Left forelimb (tissue), 1 donor: ENCODE data around the gene MAGEA4.
"Not testable (repeated sequence)": the region's sequence is repeated elsewhere in the genome, so short reads cannot be mapped to it uniquely, and the experiment has no call there.

Experiments used
- DNase-seq: peaks from one replicate; pipeline ENCODE4 v3.0.0-alpha.2; 2018; ENCODE audit warnings: low spot score

Gene MAGEA4, protein sequence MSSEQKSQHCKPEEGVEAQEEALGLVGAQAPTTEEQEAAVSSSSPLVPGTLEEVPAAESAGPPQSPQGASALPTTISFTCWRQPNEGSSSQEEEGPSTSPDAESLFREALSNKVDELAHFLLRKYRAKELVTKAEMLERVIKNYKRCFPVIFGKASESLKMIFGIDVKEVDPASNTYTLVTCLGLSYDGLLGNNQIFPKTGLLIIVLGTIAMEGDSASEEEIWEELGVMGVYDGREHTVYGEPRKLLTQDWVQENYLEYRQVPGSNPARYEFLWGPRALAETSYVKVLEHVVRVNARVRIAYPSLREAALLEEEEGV

DNA sequence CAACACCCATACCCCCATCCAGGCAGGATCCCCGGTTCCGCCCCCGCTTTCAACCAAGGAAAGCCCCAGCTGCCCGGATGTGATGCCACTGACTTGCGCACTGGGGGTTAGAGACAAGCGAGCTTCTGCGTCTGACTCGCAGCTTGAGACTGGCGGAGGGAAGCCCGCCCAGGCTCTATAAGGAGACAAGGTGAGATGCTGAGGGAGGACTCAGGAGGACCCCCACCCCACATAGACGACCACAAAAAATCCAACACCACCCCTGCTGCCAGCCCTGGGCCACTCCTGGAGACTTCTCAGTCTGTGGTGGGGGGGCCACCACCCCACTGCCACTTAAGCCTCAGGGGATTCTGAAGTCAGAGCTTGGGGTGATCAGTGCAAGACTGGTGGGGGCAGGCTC, at the start of gene MAGEA4:
MAGEA4 (plus strand) TSS at position 110 of the 400 bp plus-strand sequence. CDS start 10,776 bp downstream, outside the sequence.
- no peak for DNase-seq

DNA sequence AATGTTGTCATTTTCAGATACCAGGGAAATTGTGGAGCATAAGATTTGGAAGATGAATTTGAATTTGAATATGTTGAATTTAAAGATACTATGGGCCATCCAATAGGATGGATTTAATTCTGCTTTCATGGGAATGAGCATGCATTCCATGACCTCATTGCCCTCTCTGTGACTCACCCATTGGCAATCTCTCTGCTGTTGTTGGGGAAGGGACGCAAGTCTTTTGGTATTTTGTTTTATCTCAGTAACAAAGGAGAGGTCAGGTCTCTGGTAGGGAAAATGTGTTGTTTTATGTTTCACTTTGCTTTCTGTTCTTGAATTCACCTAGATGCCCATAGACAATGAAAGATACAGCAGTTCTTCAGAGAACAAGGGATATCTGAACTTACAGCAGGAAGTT, 42.1 kb upstream of the MAGEA4 start:
- DNase-seq = no peak

DNA sequence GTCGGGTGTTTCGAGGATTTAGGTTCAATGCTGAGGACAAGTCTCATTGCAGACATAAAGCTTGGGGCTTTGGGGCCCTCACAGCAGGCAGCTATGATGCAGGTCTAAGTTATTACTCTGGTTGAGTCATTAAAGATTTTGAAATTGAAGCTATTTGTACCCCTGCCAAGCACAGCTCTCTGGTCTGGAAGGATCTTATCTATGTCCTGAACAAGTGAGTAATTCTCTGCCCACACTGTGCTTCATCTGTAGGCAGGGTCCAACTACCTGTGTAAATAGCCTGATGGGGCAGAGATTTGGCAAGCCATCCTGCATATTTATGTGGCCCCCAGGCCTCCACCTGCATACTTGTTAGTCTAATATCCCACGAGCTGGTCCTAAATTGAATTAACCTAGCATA, 41.4 kb upstream of the MAGEA4 start:
- DNase-seq = no peak

DNA sequence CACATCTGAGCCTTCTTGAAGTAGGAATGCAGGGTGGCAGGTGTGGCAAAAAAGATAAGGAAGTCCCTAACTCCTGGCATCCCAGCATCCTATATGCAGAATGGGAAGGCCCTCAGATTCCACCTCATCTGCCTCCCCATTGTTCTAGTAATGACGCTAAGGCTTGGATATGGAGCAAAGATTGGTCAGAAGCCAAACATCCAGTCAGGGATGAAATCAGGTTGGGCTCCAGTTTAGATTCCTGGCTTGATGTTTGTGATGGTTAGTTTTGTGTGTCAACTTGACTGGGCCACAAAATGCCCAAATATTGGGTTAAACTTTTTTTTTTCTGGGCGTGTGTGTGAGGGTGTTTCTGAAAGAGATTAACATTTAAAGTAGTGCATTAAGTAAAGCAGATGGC, 39.6 kb upstream of the MAGEA4 start:
- DNase-seq = no peak

DNA sequence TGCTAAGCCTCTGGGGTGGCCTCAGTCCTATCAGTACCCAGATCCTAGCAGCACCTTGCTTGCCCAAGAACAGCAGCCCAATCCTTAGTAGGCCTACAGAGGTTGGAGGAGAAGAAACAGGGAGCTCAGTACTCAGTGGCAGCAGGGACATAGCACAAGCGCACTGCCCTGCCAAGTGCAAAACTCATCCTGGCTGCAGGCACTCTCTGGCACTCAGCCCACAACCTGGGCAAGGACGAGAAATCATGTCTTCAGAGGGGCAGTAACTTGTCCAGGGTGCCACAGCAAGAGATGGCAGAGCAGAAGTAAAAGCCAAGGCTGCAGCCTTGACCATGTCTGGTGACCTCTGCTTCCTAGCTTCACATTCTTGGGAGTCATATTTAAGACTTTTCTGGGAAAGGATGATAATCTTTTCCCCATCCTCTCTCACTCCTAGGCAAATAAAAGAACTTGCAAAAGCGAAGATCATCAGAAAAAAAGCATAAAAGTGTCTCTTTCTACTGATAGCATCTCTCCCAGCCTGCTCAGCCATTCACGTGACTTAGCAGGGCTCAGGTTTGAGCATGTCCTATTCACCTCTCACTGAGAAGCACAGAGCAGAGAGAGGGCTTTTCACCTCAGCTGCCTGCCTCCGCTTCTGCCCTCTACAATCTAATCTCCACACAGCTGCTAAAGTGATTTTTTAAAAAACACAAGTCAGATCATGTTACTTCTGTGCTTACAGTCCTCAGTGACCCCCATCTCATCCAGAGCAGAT, 37.2 kb upstream of the MAGEA4 start:
- no peak for DNase-seq

DNA sequence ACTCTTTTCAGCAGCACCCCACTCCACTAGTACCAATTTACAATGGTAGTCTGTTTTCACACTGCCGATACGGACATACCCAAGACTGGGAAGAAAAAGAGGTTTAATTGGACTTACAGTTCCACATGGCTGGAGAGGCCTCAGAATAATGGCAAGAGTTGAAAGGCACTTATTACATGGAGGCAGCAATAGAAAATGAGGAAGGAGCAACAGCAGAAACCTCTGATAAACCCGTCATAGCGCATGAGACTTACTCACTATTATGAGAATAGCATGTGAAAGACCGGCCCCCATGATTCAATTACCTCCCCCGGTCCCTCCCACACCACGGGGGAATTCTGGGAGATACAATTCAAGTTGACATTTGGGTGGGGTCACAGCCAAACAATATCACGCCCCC, 34.1 kb upstream of the MAGEA4 start:
- DNase-seq = no peak

DNA sequence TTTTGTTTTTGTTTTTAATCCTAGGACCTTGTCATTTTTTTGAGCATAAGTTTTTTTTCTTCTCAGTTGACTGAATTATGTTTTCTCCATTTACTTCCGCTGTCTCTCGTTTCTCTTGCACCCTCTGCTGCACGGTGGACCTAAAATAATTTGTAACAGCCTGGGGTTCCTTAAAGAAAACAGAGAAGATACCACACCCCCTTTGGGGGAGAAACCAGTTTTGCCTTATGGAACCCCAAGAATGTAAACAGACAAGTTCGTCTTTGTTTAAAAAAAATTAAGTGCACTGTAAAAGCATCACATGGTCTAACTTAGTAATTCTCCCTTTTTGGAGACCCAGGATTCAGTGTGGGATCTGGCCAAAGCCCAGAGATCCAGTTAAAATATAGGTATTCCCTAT, 32.8 kb upstream of the MAGEA4 start:
- DNase-seq = no peak

DNA sequence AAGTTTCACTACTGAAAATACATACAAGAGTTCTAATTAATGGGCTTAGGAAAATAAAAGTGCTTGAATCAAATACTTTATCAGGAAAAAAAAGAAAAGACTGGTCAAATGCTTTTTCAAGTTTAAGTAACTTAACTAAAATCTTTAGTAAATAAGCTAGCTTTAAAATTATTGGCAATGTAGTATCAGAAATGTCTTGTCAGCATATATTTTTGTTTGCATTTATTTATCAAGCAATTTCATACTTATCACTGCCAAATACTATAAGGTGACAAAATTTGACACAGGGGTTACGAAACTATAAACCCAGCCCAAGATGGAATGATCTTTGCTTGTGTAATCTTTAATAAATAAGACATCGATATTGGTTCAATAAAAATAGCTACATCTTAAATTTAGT, 31.8 kb upstream of the MAGEA4 start:
- DNase-seq = no peak

DNA sequence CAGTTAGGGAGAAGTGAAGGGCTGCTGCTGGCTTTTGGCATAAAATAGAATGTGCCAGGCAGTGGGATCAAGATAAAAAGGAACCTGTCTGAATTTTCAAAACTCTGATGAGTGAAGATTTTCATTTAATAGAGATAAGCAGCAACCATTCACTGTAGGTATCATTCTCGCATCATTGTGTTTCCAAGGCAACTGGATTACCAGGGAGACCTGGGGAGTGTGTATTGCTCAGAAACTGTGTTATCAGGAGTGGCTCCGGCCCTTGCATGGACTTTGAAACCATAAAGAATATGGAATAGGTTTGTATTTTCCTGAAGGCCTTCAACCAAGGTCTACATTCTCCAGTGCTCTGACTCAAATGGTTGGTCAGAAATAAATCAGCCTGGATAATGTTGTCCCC, 23.3 kb upstream of the MAGEA4 start:
- DNase-seq = no peak

DNA sequence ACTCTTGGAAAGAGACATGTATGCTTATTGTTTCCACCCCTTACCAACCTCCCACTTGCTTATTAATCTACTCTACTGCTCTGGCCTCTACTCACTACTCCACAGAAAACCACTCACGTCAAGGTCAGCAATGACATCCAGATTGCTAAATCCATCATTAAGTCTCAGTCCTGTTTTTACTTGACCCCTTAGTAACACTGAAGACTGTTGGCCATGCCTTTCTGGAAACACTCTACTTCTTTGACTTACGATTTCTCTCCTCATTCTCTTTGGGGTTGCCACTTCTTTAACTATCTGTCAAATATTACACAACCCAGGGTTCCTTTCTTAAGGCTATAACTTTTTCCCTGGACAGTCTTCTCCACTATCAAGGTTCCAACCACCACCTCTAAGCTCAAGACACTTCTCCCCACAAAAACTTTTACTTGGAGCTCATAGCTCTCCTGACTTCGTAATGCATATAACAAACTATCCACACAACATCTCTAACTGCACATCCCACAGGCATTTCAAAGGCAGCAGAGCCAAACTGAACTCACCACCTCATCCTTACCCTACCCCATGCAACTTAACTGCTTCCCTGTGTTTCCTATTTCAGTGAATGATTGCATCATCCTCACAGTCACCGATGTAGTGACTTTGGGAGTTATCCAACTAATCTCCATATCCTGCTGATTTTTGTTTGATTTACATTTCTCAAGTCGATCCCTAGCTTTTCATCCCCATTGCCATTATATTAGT, 15.8 kb upstream of the MAGEA4 start:
- DNase-seq = no peak

DNA sequence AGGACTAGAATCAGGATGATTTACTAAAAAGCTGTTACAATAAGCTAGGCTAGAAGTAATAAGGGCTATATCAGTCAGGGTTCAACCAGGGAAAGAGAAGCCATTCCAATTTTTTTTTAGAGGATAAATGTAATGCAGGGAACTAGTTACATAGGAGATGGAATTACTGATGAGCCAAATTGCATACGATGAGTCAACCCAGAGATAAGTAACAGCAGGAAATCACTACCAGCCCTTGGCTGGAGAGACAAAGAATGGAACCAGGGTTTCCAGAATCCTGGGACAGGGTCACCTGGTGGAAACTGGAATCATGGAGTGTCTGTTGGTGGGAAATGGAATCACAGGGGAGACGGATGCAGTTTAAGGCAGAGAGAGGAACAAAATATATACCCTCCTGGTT, 13.1 kb upstream of the MAGEA4 start:
- DNase-seq = no peak

DNA sequence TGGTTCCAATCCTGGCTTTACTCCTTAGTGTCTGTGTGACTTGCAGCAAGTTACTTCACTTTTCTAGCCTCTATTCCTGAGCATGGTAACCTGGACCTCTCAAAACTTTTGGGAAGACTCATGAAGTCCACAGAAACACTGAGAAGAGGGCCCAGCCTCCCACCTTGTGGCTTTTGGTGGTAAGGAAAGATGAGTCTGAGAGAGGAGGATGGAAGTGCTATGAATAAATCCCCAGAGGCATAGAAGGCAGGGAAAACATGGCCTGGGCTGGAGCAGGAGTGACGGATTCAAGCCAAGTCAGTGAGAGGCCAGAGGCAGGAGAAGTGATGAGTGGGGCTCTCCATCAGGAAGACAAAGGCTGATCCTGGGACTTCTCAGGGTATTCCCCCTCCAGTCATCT, 10.9 kb upstream of the MAGEA4 start:
- no peak for DNase-seq

DNA sequence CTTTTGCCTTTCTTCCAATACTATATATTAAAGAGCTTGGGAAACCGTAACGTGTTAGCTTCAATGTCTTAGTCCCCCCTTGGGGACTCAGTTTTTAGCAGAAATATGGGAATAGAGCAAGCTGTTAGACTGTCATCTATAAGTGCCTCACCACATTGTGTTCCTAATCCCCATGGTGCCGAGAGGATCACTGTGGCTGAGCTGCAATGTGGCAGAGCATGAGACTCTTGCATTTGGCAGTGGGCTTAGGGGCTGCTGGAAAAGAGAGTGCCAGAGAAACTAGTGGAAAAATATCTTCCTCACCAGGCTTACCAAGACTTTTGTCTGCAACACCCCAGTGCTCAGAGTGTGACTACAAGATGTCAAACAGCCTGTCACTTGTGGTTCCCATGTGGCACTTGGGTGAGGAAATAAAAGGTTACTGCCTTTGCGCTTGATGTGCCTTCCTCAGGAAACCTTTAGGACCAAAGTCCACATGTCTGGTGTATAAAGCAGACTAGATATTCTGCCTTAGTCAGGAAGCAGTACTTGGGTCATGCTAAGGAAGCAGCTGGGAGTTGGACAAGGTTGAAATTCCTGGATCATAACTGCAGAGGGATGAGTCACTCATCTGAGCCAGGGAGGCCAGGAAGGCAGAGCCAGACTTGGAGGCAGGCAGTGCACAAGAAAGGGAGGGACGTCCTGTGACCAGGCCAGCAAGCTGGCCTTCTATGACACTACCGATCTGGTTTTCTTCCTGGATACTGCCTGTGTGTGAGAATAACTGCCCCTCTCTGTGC, 9.7 kb upstream of the MAGEA4 start:
- no peak for DNase-seq

DNA sequence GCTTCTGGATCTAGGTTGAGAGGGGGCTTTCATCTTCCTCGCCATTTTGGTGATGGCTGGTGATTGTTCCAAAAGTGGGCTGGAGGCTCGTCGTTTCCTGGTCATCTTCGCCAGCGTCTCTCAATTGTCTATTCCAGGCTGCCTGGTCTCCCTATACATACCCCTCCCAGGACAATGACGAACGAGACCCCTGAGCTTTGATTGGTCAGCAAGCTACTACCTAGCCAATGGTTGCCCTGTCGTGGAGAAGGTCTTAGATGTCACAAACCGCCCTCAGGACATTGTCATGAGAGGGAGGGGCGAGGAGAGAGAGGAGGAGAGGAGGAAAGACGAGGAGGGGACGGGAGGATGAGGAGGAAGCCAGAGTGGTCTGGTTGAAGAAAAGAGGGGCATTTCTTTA, 7.7 kb upstream of the MAGEA4 start:
- no peak for DNase-seq

DNA sequence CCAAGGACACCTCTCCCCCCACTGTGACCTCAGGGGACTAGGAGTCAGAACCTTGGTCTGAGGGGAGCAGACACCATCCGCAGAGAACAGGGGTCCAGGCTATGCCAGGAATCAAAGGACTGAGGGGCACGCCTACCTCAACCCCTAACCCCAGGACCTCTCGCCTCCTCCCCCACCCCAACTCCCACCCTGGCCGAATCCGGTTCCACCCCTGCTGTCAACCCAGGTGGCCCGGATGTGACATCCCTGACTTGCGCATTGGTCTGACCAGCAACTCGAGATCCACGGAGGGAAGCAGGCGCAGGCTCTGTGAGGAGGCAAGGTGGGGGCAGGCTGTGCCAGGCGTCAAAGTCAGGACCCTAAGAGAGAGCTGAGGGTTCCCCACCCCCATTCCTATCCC, 468 bp upstream of the MAGEA4 start:
- no peak for DNase-seq

DNA sequence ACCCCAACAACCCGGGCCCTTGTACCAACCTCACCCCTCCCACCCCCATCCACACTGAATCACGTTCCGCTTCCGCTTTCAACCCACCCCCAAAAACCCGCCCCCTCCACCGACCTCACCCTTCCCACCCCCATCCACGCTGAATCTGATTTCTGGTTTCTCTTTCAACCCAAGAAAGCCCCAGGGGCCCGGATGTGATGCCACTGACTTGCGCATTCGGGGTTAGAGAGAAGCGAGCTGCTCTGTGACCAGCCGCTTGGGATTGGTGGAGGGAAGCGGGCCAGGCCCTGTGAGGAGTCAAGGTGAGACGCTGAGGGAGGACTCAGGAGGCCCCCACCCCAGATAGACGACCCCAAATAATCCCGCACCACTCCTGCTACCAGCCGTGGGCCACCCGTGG, 6.0 kb downstream of the MAGEA4 start:
- DNase-seq = not testable (repeated sequence)

DNA sequence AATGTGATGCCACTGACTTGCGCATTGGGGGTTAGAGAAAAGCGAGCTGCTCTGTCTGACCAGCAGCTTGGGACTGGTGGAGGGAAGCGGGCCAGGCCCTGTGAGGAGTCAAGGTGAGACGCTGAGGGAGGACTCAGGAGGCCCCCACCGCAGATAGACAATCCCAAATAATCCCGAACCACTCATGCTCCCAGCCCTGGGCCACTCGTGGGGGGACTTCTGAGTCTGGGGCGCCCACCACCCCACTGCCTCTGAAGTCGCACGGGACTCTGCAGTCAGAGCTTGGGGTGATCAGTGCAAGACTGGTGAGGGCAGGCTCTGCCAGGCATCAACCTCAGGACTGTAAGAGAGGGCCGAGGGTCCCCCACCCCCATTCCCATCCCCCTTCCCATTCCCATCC, 6.9 kb downstream of the MAGEA4 start:
- no peak for DNase-seq

DNA sequence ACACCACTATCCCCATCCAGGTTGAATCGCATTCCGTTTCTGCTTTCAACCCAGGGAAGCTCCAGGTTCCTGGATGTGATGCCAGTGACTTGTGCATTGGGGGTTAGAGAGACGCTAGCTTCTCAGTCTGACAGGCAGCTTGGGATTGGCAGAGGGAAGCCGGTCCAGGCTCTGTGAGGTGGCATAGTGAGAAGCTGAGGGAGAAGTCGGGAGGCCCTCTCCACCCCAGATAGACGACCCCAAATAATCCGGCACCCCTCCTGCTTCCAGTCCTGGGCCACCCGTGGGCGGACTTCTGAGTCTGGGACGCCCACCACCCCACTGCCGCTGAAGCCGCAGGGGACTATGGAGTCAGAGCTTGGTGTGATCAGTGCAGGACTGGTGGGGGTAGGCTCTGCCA, 7.4 kb downstream of the MAGEA4 start:
- DNase-seq = no peak

DNA sequence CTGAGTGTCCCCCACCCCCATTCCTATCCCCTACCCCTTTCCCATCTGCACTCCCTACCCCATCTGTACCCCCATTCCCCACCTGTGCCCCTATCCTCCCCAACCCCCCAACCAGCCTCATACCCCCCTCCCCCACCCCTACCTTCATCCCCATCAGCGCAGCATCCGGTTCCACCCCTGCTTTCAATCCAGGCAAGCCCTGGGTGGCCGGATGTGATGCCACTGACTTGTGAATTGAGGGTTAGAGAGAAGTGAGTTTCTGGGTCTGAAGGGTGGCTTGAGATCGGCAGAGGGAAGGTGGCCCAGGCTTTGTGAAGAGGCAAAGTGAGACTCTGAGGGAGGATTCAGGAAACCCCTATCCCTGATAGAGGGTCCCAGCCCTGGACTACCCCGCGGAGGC, 7.8 kb downstream of the MAGEA4 start:
- DNase-seq = no peak

DNA sequence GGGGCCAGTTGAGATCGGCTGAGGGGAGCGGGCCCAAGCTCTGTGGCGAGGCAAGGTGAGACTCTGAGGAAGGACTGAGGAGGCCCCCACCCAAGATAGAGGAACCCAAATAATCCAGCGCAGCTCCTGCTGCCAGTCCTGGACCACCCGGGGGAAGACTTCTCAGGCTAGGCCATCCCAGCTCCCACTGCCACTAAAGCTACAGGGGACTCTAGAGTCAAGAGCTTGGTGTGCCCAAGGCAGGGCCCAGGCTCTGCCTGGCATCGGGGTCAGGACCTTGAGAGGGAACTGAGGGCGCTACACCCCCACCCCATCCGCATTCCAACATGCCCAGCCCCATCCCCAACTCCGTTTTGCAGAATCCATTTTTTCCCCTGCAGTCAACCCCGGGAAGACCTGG, 8.6 kb downstream of the MAGEA4 start:
- no peak for DNase-seq

DNA sequence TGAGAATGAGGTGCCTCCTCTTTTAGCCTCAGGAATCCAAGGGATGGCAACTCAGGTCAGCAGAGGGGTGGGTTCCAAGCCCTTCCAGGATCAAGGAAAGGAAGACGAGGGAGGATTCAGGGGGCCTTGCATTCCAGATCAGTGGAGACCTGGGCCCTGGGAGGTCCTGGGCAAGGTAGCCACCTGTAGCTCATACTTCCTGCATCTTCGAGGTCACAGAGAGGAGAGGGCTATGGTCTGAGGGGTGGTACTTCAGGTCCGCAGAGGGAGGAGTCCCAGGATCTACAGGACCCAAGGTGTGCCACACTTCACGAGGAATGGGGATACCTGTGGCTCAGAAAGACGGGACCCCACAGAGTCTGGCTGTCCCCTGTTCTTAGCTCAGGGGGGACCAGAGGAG, 9.2 kb downstream of the MAGEA4 start:
- no peak for DNase-seq

DNA sequence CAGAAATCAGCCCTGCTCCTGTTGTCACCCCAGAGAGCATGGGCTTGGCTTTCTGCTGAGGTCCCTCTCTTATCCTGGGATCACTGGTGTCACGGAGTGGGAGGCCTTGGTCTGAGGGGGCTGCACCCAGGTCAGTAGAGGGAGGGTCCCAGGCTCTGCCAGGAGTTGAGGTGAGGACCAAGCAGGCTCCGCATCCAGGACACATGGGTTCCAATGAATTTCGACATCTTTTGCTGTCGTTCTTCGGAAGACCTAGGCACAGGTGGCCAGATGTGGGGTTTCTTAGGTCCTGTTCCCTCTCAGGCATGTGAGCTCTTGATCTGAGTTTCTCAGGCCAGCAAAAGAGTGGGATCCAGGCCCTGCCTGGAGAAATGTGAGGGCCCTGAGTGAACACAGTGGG, 10.0 kb downstream of the MAGEA4 start:
- DNase-seq = no peak
